ENCODE results near the gene WWOX. TPM values are rescaled to one million over a fixed set of nuclear protein-coding genes. Genes with fewer than 3 reads are reported as not detected.

Gene WWOX
- total RNA-seq, 3 donors from 2014 or later (not counting 1 experiment from before 2014, with no cell fraction given): 21.0 to 29.8 (median 27.0) TPM

GRCh38 chr16:78782572-78782971 lies 683.1 kb downstream of the WWOX start:
- WGBS (ENCODE audit: insufficient coverage): no CpG with 5 or more reads among the region's 2 CpGs
- ATAC-seq (no peak), DNase-seq (no peak)
- H3K36me3 ChIP-seq (ENCODE audit: control insufficient read depth, insufficient read depth, low read length): no peaks in the 10 kb centered on the region
- Mint-ChIP-seq H3K9me3 (no peaks in the 10 kb centered on the region), H3K4me3 (no peak overlapping the region), H3K27ac (no peak overlapping the region), H3K27me3 (ENCODE audit: low read depth in 2 of 2) (peaks cover 0 to 5% of the 10 kb centered on the region in 2 donors), H3K4me1 (no peaks in the 10 kb centered on the region), H3K36me3 (no peaks in the 10 kb centered on the region)
- intact Hi-C loops (cut with micrococcal nuclease): no loop called here
- no peaks in the 10 kb centered on the region for H3K4me1 ChIP-seq (ENCODE audit: control insufficient read depth, insufficient read depth, low read length)
- TF ChIP-seq, protein P1, sequence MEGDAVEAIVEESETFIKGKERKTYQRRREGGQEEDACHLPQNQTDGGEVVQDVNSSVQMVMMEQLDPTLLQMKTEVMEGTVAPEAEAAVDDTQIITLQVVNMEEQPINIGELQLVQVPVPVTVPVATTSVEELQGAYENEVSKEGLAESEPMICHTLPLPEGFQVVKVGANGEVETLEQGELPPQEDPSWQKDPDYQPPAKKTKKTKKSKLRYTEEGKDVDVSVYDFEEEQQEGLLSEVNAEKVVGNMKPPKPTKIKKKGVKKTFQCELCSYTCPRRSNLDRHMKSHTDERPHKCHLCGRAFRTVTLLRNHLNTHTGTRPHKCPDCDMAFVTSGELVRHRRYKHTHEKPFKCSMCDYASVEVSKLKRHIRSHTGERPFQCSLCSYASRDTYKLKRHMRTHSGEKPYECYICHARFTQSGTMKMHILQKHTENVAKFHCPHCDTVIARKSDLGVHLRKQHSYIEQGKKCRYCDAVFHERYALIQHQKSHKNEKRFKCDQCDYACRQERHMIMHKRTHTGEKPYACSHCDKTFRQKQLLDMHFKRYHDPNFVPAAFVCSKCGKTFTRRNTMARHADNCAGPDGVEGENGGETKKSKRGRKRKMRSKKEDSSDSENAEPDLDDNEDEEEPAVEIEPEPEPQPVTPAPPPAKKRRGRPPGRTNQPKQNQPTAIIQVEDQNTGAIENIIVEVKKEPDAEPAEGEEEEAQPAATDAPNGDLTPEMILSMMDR (IDR thresholded peaks at IDR 0.05): no peak
- H3K27me3 ChIP-seq (ENCODE audit: control insufficient read depth, insufficient read depth, low read length): no peaks in the 10 kb centered on the region
- no peaks in the 10 kb centered on the region for H3K9me3 ChIP-seq (ENCODE audit: control insufficient read depth, insufficient read depth, low read length)
- H3K4me3 ChIP-seq (ENCODE audit: low read length): no peak overlapping the region
- no peak overlapping the region for H3K27ac ChIP-seq (ENCODE audit: low read length)

DNA sequence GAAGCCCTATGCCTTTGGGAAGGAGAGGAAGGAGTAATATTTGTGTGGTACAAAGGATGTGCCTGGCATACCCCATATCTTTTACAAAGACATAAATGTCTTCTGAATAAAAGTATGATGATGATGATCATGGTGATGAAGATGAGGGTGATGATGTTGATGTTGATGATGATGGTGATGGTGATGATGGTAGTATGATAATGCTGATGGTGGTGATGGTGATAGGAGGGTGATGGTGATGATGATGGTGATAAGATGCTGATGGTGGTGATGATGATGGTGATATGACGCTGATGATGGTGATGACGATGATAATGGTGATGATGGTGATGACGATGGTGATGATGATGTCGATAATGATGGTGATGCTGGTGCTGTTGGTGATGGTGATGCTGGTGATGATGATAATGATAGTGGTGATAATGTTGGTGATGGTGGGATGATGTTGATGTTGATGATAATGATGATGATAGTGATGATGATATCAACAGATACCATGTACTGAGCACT lies 684.2 kb downstream of the WWOX start:
- TF ChIP-seq, protein P1 (IDR thresholded peaks at IDR 0.05): no peak
- ATAC-seq (no peak), DNase-seq (no peak)
- H3K4me3 Mint-ChIP-seq: no peak overlapping the region
- no peaks in the 10 kb centered on the region for H3K36me3 Mint-ChIP-seq
- 71% methylated on average over 4 of the region's 4 CpGs for WGBS (ENCODE audit: insufficient coverage)
- H3K4me1 Mint-ChIP-seq: no peaks in the 10 kb centered on the region
- Histone ChIP-seq H3K27me3 (ENCODE audit: control insufficient read depth, insufficient read depth, low read length) (no peaks in the 10 kb centered on the region), H3K27ac (ENCODE audit: low read length) (no peak overlapping the region), H3K4me1 (ENCODE audit: control insufficient read depth, insufficient read depth, low read length) (no peaks in the 10 kb centered on the region), H3K36me3 (ENCODE audit: control insufficient read depth, insufficient read depth, low read length) (no peaks in the 10 kb centered on the region), H3K4me3 (ENCODE audit: low read length) (no peak overlapping the region), H3K9me3 (ENCODE audit: control insufficient read depth, insufficient read depth, low read length) (no peaks in the 10 kb centered on the region)
- no peak overlapping the region for H3K27ac Mint-ChIP-seq
- H3K9me3 Mint-ChIP-seq: no peaks in the 10 kb centered on the region
- peaks cover 0 to 5% of the 10 kb centered on the region in 2 donors for H3K27me3 Mint-ChIP-seq (ENCODE audit: low read depth in 2 of 2)
- intact Hi-C loops (cut with micrococcal nuclease): no loop called here

GRCh38 chr16:78784771-78785170 lies 685.3 kb downstream of the WWOX start:
- H3K36me3 ChIP-seq (ENCODE audit: control insufficient read depth, insufficient read depth, low read length): no peaks in the 10 kb centered on the region
- H3K4me1 ChIP-seq (ENCODE audit: control insufficient read depth, insufficient read depth, low read length): no peaks in the 10 kb centered on the region
- H3K9me3 ChIP-seq (ENCODE audit: control insufficient read depth, insufficient read depth, low read length): no peaks in the 10 kb centered on the region
- TF ChIP-seq, protein P1 (IDR thresholded peaks at IDR 0.05): no peak
- intact Hi-C loops (cut with micrococcal nuclease): no loop called here
- Mint-ChIP-seq H3K36me3 (no peaks in the 10 kb centered on the region), H3K27me3 (ENCODE audit: low read depth in 2 of 2) (peaks cover 0 to 5% of the 10 kb centered on the region in 2 donors), H3K27ac (no peak overlapping the region), H3K9me3 (no peaks in the 10 kb centered on the region), H3K4me3 (no peak overlapping the region), H3K4me1 (no peaks in the 10 kb centered on the region)
- DNase-seq (no peak), ATAC-seq (no peak)
- no peak overlapping the region for H3K27ac ChIP-seq (ENCODE audit: low read length)
- no peaks in the 10 kb centered on the region for H3K27me3 ChIP-seq (ENCODE audit: control insufficient read depth, insufficient read depth, low read length)
- WGBS (ENCODE audit: insufficient coverage): 72% methylated on average over 6 of the region's 6 CpGs
- H3K4me3 ChIP-seq (ENCODE audit: low read length): no peak overlapping the region

DNA sequence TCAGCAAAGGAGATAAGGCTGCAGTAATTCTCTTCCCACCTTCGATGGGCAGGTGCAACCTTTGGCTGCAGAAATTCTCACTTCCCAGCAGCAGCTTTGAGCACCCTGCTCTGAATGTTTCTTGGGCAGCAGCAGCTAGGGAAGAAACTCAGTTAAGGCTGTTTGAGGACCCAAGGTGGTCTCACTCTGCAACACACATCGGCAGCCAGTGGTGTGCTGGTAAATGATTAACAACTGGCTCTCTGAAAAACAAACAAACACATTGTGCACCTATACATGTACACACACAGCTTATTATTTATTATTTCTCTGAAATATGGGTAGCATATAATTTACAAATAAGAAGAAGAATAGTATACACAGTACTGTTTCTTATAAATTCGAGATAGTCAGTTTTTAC lies 685.8 kb downstream of the WWOX start:
- ATAC-seq (no peak), DNase-seq (no peak)
- 81% methylated on average over 1 of the region's 3 CpGs for WGBS (ENCODE audit: insufficient coverage)
- Mint-ChIP-seq H3K4me3 (no peak overlapping the region), H3K4me1 (no peaks in the 10 kb centered on the region), H3K27me3 (ENCODE audit: low read depth in 2 of 2) (peaks cover 0 to 5% of the 10 kb centered on the region in 2 donors), H3K27ac (no peak overlapping the region), H3K36me3 (no peaks in the 10 kb centered on the region), H3K9me3 (no peaks in the 10 kb centered on the region)
- TF ChIP-seq, protein P1 (IDR thresholded peaks at IDR 0.05): no peak
- no peaks in the 10 kb centered on the region for H3K4me1 ChIP-seq (ENCODE audit: control insufficient read depth, insufficient read depth, low read length)
- H3K9me3 ChIP-seq (ENCODE audit: control insufficient read depth, insufficient read depth, low read length): no peaks in the 10 kb centered on the region
- intact Hi-C loops (cut with micrococcal nuclease): no loop called here
- no peaks in the 10 kb centered on the region for H3K27me3 ChIP-seq (ENCODE audit: control insufficient read depth, insufficient read depth, low read length)
- H3K4me3 ChIP-seq (ENCODE audit: low read length): no peak overlapping the region
- H3K36me3 ChIP-seq (ENCODE audit: control insufficient read depth, insufficient read depth, low read length): no peaks in the 10 kb centered on the region
- H3K27ac ChIP-seq (ENCODE audit: low read length): no peak overlapping the region

Data from natural killer cell (primary cell).